Neuronal stem cell (in vitro differentiated cells): ENCODE measurements around the gene ADPRHL1.

ENCODE experiments used
- DNase-seq: peaks from one replicate; pipeline ENCODE4 v3.0.0-alpha.2; 2013; ENCODE audit warnings: low spot score
- H2AFZ ChIP-seq: one replicate; pipeline ENCODE4 v1.6.1; 2013; ENCODE audit warnings: mild to moderate bottlenecking, low read length, inconsistent platforms
- H2AK5ac ChIP-seq: 2 replicates; pipeline ENCODE4 v1.6.1; 2013; ENCODE audit warnings: low read depth, mild to moderate bottlenecking, inconsistent platforms, low read length, moderate library complexity, mixed read lengths
- H2BK120ac ChIP-seq: 2 replicates; pipeline ENCODE4 v1.6.1; 2013; ENCODE audit warnings: low read depth, mild to moderate bottlenecking, inconsistent platforms, low read length, moderate library complexity, mixed read lengths
- H2BK12ac ChIP-seq: one replicate; pipeline ENCODE4 v1.6.1; 2013; ENCODE audit warnings: low read length, inconsistent platforms
- H2BK15ac ChIP-seq: 2 replicates; pipeline ENCODE4 v1.6.1; 2013; ENCODE audit warnings: mild to moderate bottlenecking, low read length, inconsistent platforms, mixed read lengths
- H2BK5ac ChIP-seq: one replicate; pipeline ENCODE4 v1.6.1; 2013; ENCODE audit warnings: inconsistent platforms, mild to moderate bottlenecking, low read length, moderate library complexity
- H3K14ac ChIP-seq: one replicate; pipeline ENCODE4 v1.6.1; 2013; ENCODE audit warnings: low read length, inconsistent platforms
- H3K18ac ChIP-seq: 2 replicates; pipeline ENCODE4 v1.6.1; 2013; ENCODE audit warnings: low read length, inconsistent platforms
- H3K23ac ChIP-seq: 2 replicates; pipeline ENCODE4 v1.6.1; 2013; ENCODE audit warnings: low read depth, mild to moderate bottlenecking, mixed read lengths, low read length, inconsistent platforms; ENCODE audit not compliant: poor library complexity
- H3K27ac ChIP-seq: replicated peaks from 3 replicates; pipeline ENCODE4 v1.5.1; 2013; ENCODE audit warnings: low read length, inconsistent platforms
- H3K27me3 ChIP-seq, 3 experiments: 2 replicates each; pipeline ENCODE4 v1.6.1; 2013; ENCODE audit warnings: low read length in 3 of 3, mild to moderate bottlenecking in 2 of 3, inconsistent platforms in 1 of 3, low read depth in 1 of 3, mixed read lengths in 1 of 3, moderate library complexity in 1 of 3; ENCODE audit not compliant: control insufficient read depth in 3 of 3, insufficient read depth in 3 of 3
- H3K36me3 ChIP-seq, 2 donors: replicated peaks in 1 of 2; 2 replicates each; pipeline ENCODE4 v1.6.1; 2013; ENCODE audit warnings: low read length in 2 of 2; ENCODE audit not compliant: control insufficient read depth in 2 of 2, insufficient read depth in 2 of 2
- H3K4ac ChIP-seq: 2 replicates; pipeline ENCODE4 v1.6.1; 2013; ENCODE audit warnings: inconsistent platforms, mild to moderate bottlenecking, low read length, moderate library complexity
- H3K4me1 ChIP-seq, 2 donors: 1 replicate in 1 of 2; 2 replicates in 1 of 2; pipeline ENCODE4 v1.6.1; 2013; ENCODE audit warnings: low read length in 2 of 2, low read depth in 1 of 2; ENCODE audit not compliant: control insufficient read depth in 2 of 2, insufficient read depth in 1 of 2
- H3K4me2 ChIP-seq: one replicate; pipeline ENCODE4 v1.6.1; 2013; ENCODE audit warnings: mild to moderate bottlenecking, low read length, inconsistent platforms; ENCODE audit not compliant: insufficient read depth, poor library complexity, severe bottlenecking
- H3K4me3 ChIP-seq, 2 donors: 2 replicates each; pipeline ENCODE4 v1.5.1; 2013; ENCODE audit warnings: low read length in 2 of 2, mild to moderate bottlenecking in 2 of 2, inconsistent platforms in 1 of 2, moderate library complexity in 1 of 2
- H3K79me1 ChIP-seq: one replicate; pipeline ENCODE4 v1.6.1; 2013; ENCODE audit warnings: low read depth, mild to moderate bottlenecking, inconsistent platforms, low read length, moderate library complexity
- H3K9ac ChIP-seq: one replicate; pipeline ENCODE4 v1.6.1; 2013; ENCODE audit warnings: mild to moderate bottlenecking, low read depth, low read length, inconsistent platforms; ENCODE audit not compliant: poor library complexity
- H3K9me3 ChIP-seq, 2 donors: replicated peaks in 1 of 2; 2 replicates each; pipeline versions ENCODE3 to v1.6.1; 2013; ENCODE audit warnings: low read length in 2 of 2, mild to moderate bottlenecking in 2 of 2, inconsistent platforms in 1 of 2, low read depth in 1 of 2, mixed read lengths in 1 of 2, moderate library complexity in 1 of 2; ENCODE audit not compliant: control insufficient read depth in 2 of 2, insufficient read depth in 1 of 2
- H4K8ac ChIP-seq: one replicate; pipeline ENCODE4 v1.6.1; 2013; ENCODE audit warnings: low read depth, mild to moderate bottlenecking, inconsistent platforms, low read length, moderate library complexity
- H4K91ac ChIP-seq: one replicate; pipeline ENCODE4 v1.6.1; 2013; ENCODE audit warnings: low read length, low read depth, mild to moderate bottlenecking, inconsistent platforms; ENCODE audit not compliant: poor library complexity
- WGBS, 2 donors: extraction: QIAGEN DNeasy Blood & Tissue Kit; methylation state at CpG; one replicate each; pipeline ENCODE4 v1.1.7; 2013; ENCODE audit warnings: missing lambda C conversion rate in 2 of 2, mixed read lengths in 1 of 2; ENCODE audit not compliant: insufficient read length in 2 of 2, insufficient replicate concordance in 1 of 2; ENCODE audit errors: extremely low coverage in 2 of 2; 5-methylcytosine and 5-hydroxymethylcytosine counted together

The ADPRHL1 gene

DNA sequence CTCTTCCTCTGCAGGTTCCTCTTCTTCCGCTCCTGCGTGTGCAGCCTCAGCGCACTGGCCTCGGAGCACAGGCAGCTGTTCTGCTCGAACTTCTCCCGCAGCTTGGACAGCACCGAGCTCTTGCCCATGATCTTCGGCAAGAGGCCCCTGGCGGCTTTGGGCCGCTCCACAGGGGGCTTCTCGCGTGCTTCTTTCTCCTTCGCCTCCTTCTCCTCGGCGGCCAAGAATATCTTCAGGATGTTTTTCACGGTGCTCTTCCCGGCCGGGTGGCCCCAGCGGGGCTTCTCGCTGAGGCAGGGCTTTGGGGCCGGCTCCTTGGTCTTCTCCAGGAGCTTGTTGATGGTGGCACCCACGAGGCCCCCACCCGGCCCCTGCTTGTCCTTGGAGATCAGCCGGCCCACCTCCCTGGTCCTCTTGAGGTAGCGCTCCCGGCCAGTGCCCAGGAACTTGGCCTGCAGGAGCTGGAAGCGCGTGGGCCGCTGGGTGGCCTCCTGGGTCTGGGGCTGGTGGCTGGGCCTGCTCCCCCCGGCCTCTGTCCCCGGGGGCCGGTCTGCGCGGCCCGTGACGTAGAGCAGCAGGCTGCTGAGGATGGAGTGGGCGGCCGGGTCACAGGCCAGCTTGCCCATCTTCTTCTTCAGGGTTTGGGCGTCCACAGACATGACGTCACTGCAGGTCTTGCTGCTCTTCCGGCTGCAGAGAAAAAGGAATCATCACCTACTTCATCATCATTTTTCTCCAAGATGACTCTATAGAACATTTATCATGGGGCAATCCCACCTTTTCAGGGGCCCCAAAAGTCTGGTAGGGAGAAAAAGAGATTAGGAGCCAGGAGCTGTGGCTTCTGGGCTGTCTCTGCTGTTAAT lies 45.5 kb downstream of the ADPRHL1 start:
- Histone ChIP-seq H2AFZ (no peak overlapping the region), H2BK5ac (no peak overlapping the region), H3K4ac (no peak overlapping the region), H2BK15ac (peak overlapping the region; percentile 58), H3K4me3 (no peak overlapping the region), H4K91ac (no peak overlapping the region), H3K4me1 (peaks cover 0 to 5% of the 10 kb centered on the region in 2 donors), H2BK12ac (no peak overlapping the region), H2AK5ac (peak overlapping the region; percentile 63), H3K18ac (peak overlapping the region; percentile 38), H4K8ac (no peak overlapping the region), H3K9me3 (peaks cover 0 to 2% of the 10 kb centered on the region in 2 donors), H3K27ac (no peak overlapping the region), H3K23ac (peak overlapping the region; percentile 31), H2BK120ac (no peak overlapping the region), H3K14ac (no peak overlapping the region), H3K27me3 (no peaks in the 10 kb centered on the region), H3K79me1 (peaks cover 4% of the 10 kb centered on the region), H3K4me2 (no peak overlapping the region), H3K36me3 (no peaks in the 10 kb centered on the region), H3K9ac (peak overlapping the region; percentile 60)
- no CpG with 5 or more reads among the region's 41 CpGs for WGBS, 2 donors
- DNase-seq = no peak

DNA sequence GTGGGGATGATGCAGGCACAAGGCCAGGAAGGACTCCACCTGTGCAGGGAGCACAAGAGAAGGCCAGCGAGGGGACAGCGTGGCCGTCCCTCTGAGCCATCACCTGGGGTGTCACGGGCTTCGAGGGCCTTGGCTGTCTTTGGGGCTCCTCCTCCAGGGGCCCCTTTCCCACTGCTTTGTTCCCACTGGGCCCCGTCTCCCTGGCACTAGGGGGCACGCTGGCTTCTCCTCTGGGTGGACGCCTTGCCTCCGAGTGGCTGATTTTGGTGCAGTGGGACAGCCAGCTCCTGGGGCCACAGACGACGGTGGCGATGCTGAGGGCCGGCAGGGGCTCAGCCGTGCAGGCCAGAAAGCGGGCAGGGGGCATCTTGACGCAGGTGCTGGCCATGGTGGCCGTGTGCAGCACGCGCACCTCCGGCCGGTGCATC lies 46.2 kb downstream of the ADPRHL1 start:
- peaks cover 4% of the 10 kb centered on the region for H3K79me1 ChIP-seq
- H3K18ac ChIP-seq = peak overlapping the region; percentile 38
- no peak overlapping the region for H3K27ac ChIP-seq
- H3K14ac ChIP-seq = peak overlapping the region; percentile 63
- no peaks in the 10 kb centered on the region for H3K36me3 ChIP-seq
- no peak for DNase-seq
- H2BK5ac ChIP-seq = no peak overlapping the region
- no peak overlapping the region for H2BK12ac ChIP-seq
- no peak overlapping the region for H4K91ac ChIP-seq
- H2AFZ ChIP-seq = no peak overlapping the region
- peak overlapping the region; percentile 63 for H2AK5ac ChIP-seq
- H3K4me2 ChIP-seq = no peak overlapping the region
- WGBS, 2 donors = no CpG with 5 or more reads among the region's 21 CpGs
- peaks cover 0 to 5% of the 10 kb centered on the region in 2 donors for H3K4me1 ChIP-seq
- H4K8ac ChIP-seq = no peak overlapping the region
- peak overlapping the region; percentile 60 for H3K9ac ChIP-seq
- H2BK120ac ChIP-seq = no peak overlapping the region
- no peak overlapping the region for H3K4me3 ChIP-seq
- H3K9me3 ChIP-seq = peaks cover 0 to 2% of the 10 kb centered on the region in 2 donors
- peak overlapping the region; percentile 31 for H3K23ac ChIP-seq
- H3K27me3 ChIP-seq = no peaks in the 10 kb centered on the region
- H3K4ac ChIP-seq = no peak overlapping the region
- H2BK15ac ChIP-seq = peak overlapping the region; percentile 58

DNA sequence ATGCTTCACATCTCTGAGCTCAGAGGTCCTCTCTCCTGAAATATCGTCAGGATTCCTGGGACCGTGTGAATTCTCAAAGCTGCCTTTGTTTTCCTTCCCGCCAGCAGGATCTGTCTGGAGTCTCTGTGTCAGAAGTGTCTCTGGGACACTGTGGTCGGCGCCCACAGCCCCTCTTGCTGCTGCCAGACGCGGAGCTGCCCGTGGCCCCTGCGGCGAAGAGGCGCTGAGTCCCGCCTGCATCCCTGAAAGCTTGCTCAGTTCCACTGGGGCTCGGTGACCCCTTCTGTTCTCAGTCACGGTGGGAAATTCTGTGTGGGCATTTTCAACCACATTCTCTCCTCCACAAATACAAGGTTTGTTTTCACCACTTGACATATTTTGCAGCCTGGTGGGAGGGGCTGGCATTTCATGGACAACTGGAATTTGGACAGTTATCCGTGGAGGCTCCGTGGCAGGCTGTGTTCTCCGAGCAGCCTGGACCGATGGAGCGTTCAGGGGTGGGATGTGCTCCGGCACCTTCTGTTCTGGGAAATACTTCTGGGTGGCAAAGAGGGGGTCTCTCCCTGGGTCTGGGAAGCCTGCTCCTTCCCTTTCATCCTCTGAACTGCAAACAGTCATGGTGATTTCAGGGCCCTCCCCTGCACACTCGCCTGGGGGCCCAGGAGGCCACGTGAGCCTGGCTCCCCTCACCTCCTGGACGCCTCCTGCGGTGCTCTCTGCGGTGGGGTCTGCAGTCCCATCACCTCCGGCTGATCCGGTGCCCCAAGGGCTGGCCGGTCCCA lies 46.8 kb downstream of the ADPRHL1 start:
- Histone ChIP-seq H2AFZ (peak overlapping the region; percentile 25), H4K8ac (no peak overlapping the region), H3K79me1 (peaks cover 4% of the 10 kb centered on the region), H3K36me3 (no peaks in the 10 kb centered on the region), H3K4me1 (peaks cover 0 to 5% of the 10 kb centered on the region in 2 donors), H3K14ac (peak overlapping the region; percentile 63), H2BK120ac (peak overlapping the region; percentile 72), H2BK15ac (peak overlapping the region; percentile 45), H3K4me2 (no peak overlapping the region), H3K18ac (peak overlapping the region; percentile 1), H4K91ac (no peak overlapping the region), H2AK5ac (peak overlapping the region; percentile 60), H3K4ac (no peak overlapping the region), H3K27me3 (no peaks in the 10 kb centered on the region), H3K27ac (no peak overlapping the region), H3K9ac (no peak overlapping the region), H3K4me3 (no peak overlapping the region), H2BK5ac (no peak overlapping the region), H3K23ac (no peak overlapping the region), H3K9me3 (peaks cover 0 to 2% of the 10 kb centered on the region in 2 donors), H2BK12ac (no peak overlapping the region)
- no peak for DNase-seq
- no CpG with 5 or more reads among the region's 28 CpGs for WGBS, 2 donors
